Activated naive CD4-positive, alpha-beta T cell treated with anti-CD3 and anti-CD28 coated beads, Interleukin-2, amount 50 U/mL, for 16 hours (primary cell): ENCODE measurements around the gene RAPGEF2.
A peak's percentile ranks its signal among the peaks of the same experiment; 100 is the strongest.
"Not testable (repeated sequence)": the region's sequence is repeated elsewhere in the genome, so short reads cannot be mapped to it uniquely, and the experiment has no call there.

Experiments used
- DNase-seq: peaks from one replicate; pipeline ENCODE4 v3.0.0-alpha.2; 2020

RAPGEF2 gene

DNA sequence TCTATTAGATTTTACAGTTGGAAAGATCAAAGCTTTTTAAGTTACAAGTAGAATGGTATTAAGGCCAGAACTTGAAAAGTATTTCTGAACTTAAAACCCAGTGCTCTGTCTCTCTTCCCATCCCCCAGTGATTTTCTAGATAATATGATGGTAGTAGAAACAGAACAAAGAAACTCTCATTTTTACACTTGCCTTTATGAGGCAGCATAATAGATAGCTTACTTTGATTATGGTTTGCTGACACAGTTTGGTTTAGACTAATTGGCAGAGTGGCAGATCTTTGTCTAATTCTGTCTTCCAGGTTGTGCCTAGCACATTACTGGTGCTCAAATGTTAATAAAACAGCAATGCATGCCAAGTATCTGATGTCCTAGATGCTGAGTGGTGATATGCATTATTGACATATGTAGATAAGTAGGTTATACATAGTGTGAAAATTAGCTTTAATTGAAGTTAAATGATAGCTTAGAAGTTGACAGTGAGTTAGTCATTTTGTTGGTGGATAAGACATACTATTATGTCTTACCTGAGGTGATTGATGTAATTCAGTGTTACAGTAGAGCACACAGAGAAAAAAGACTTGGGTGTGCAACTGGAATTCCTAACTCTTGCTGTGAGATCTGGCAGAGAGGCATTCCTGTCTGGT lies 4.3 kb upstream of the RAPGEF2 start:
- no peak for DNase-seq

DNA sequence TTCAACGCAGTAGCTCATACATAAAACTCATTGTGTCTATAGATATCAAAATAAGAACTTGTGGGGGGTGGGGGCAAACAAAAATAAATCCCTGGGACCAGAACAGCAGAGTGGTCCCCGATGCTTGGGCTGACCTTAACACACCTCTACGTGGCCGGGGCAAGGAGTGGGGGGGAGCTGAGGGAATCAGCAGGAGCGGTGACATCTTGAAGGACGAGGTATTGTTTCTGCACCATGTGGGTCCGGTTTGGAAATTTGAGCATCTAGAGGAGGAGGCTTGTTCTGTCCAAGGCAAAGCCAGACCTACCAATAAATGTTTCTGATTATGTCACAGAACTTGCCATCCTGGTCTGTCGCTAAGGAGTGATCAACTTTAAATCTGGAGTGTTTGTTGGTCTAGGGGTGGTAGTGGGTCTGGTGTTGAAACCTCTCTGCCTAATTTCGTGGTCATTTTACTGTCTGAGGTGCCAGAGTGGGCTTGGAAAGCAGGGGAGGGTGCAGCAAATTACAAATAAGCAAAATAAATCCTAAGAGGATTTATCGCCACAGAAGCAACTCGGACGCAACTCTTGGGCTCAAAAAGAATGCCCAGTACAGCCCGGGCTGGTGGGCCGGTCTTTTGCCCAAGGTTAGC lies 774 bp upstream of the RAPGEF2 start:
- no peak for DNase-seq

DNA sequence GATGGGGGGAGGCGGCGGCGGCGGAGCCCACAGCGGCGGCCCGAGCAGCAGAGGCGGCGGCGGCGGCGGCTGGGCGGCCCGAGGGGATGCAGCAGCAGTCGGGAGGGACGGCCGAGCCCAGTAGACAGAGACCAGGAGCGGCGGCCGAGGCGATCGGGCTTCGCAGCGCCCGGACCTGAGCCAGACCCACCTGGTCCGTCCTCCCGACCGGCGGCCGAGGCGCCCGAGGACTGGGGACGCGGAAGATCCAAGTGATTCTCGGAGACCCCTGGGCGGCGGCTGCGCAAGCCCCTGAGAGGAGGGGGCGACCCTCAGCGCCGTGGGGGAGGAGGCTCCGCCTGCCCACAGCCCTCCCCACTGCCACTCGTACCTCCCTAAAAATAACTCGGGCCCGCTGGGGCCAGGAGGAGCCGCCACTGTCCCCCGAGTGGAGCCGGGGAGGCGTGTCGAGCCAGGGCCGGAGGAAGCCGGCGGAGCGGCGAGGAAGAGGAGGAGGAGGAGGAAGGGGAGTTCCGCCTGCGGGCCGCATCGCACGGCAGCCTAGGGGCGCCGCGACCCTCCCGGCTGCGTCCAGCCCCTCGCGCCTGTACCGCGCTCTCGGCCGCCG lies 608 bp downstream of the RAPGEF2 start:
- peak; percentile 47 for DNase-seq

DNA sequence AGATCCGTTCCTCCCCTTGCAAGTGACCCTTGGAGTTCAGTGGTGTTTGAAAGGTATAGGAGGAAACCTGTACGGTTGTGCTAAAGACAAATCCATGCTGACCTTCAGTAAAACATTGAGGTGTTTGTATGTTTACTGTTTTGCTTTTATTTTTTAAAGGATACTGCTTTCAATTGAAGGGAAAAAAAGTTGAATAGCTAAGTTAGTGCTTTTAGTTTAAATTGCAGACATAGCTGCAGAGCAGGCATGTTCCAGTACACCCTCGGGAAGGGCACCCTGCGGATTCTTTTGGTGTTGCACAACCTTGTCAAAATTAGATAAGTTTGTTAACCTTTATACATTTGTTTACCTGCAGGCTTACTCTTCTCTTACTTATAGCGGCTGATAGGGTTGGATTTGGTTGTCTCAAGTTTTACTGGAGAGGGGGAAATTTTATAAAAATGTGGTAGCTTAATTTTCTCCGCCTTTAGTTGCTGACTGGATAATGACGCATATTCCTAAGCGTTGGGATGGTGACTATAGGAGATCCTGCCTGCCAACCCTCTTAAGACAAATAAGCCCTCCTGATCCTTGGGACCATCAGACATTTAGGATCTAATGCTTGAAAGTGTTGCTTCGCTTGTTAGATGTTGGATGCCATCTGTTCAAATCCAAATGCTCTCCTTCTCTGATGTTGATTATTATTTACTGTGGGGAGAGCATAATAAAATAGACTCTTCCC lies 2.0 kb downstream of the RAPGEF2 start:
- no peak for DNase-seq

DNA sequence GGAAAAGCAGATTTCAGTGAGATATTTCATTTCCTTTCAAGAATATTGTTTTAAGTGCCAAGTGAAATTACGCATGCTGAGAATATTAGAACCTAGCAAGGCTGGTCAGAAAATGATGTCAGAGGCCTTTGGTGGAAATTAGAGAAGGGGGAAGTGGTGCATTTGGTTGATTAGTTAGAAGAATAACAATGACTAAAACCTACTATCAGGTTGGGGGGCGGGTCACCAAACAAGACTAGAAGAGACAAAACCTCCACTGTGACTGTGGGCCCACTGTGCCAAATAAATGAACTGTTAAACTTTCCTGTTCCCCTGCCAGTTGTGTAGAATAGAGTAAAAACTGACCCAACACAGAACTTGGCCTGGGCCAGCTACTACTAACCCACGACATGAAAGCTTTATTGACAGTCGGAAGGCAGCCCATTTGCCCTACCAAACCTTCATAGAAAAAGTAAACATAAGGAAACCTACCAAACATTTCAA lies 2.9 kb downstream of the RAPGEF2 start:
- no peak for DNase-seq

DNA sequence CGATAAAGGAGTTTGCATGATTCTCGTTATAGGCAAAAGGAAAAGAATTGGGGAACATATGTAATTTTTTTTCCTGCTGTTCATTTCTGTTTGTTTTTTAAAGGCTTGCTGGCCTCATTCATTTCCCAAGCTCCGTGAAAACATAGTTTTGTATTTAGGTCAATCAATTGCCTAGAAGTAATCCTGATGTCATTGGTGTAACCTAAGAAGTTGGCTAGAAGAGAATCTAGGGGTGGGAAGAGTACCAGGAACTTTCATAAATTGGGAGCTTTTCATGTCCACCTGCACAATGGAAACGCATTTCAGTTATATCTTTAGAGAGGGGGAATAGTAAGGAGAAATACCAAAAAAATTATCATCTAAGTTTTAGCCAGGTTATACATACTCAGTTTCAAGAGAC lies 3.8 kb downstream of the RAPGEF2 start:
- no peak for DNase-seq

DNA sequence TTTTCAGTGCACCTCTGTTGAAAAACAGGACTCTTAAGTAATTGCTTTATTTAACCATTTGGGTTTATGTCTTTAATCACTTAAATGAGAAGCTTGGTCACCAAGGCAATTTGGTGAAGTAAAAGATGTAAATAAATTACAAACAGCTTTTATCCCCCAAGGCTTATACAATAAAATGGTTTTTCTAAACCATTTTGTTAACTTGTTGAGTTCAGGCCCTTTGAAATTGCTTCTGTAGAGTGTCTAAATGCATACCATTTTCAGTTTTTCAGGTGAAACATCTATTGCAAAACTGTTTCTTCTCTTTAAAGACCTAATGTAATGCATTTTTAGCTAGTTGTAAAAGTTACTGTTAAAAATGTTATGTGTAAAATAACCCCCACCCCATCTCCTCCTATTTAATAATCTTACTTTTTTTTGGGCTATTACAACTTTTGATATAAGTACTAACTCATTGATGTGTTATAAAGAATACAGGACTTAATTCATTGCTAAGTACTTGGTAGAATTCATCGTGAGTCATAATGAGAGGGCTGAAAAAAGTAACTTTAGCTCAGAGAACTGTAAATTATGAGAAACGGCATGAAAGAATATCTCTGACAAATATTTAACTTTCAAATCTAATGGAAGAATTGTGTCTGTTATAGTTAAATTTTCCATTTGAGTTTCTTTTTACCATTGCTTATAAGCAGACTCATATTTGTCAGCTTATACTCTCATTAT lies 4.5 kb downstream of the RAPGEF2 start:
- no peak for DNase-seq

DNA sequence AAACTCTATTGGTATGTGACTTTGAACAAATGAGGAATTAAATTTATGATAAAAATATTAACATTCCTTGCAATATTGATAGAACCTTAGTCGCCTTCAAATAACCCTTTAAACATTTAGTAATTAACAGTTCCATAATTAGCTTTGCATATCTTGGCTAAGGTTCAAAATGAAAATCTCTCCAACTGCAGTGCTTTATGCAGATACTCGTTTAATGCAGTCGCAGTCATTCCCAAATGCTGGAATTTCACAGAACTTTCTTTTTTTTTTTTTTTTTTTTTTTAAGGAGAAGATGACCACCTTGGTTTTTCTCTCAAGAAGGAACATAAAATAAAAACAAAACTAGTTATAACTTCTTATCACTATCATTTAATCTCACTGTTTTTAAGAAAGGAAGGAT lies 5.2 kb downstream of the RAPGEF2 start:
- no peak for DNase-seq

DNA sequence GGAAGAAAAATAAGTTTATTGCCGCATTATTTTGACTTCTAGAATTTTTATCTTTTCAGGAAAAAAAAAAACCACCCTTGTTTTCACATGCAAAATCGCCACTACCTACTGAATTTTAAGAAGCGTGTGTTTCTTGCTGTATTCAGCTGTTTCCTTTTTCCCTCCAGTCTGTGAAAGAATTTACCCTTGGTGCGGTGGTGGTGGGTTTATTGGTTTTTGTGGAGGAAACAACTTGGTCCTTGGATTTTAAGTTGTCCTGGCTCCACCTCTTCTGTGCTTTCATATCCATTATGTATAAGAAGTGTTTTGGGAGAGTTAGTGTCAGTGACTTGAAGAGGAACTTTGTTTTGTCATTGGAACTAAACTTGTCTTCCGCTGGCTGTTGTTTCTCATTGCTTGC lies 8.1 kb downstream of the RAPGEF2 start:
- DNase-seq: no peak

DNA sequence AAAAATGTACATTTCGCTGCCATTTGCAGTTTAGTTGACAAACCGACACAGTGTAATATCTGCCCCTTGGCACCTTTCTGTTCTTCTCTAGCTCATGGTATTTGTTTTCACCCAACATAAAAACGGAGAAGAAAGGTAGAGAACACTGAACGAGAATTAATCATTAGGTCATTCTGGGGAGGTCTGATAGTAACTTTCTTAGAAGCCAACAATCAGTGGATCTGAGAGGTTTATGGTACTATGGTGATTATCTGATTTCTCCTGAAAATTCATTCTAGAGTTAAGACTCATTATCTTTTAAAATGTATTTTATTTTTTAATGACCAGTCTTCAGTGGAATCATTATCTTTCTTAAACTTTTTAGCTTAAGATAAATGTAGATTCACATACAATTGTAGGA lies 8.5 kb downstream of the RAPGEF2 start:
- no peak for DNase-seq

DNA sequence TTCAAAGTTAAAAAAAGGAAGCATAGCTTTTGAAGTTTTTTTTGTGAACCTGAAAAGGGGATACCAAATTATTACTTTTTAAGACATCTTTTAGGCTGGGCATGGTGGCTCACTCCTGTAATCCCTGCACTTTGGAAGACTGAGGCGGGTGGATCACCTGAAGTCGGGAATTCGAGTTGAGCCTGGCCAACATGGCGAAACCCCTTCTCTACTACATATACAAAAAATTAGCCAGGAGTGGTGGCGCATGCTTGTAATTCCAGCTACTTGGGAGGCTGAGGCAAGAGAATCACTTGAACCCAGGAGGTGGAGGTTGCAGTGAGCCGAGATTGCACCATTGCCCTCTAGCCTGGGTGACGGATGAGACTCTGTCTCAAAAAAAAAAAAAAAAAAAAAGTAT lies 10.5 kb downstream of the RAPGEF2 start:
- DNase-seq: not testable (repeated sequence)

DNA sequence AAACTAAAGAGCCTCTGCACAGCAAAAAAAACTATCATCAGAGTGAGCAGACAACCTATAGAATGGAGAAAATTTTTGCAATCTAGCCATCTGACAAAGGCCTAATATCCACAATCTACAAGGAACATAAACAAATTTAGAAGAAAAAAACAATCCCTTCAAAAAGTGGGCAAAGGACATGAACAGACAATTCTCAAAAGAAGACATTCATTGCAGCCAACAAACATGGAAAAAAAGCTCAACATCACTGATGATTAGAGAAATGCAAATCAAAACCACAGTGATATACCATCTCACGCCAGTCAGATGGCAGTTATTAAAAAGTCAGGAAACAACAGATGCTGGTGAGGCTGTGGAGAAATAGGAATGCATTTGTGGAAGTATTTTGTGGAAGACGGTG lies 13.2 kb downstream of the RAPGEF2 start:
- not testable (repeated sequence) for DNase-seq

DNA sequence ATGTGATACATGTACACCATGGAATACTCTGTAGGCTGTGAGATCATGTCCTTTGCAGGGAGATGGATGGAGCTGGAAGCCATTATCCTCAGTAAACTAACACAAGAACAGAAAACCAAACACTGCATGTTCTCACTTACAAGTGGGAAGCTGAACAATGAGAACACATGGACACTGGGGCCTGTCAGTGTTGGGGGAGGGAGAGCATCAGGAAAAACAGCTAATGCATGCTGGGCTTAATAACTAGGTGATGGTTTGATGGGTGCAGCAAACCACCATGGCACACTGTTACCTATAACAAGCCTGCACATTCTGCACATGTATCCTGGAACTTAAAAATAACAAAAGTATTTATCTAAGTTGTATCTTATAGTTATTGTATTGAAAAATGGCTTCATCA lies 13.8 kb downstream of the RAPGEF2 start:
- not testable (repeated sequence) for DNase-seq

DNA sequence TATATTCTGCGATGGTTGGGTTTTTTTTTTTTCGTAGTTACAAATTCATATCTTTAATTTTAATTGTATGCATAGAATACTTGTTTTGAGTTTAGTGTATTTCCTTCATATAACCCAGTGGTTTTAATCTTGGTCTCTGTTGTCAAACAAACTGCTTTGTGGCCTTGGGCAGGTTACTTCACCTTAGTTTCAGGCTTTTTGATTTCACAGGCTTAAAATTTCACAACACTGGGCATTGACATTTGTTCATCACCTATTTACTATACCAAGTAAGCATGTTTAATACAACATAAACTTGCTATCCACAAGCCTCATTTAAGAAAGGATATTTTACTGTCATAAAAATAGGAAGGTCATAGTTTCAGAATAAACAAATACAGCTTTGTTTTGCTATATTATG lies 14.7 kb downstream of the RAPGEF2 start:
- DNase-seq: no peak

DNA sequence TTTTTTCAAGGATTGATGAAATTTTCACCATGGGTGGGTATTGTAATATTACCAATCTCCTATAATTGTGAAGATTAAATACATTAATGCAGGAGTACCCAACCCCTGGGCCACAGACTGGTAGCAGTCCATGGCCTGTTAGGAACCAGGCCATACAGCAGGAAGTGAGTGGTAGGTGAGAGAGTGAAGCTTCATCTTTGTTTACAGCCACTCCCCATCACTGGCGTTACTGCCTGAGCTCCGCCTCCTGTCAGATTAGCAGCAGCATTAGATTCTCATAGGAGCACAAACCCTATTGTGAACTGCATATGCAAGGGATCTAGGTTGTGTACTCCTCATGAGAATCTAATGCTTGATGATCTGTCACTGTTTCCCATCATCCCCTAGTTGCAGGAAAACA lies 15.1 kb downstream of the RAPGEF2 start:
- DNase-seq: no peak

DNA sequence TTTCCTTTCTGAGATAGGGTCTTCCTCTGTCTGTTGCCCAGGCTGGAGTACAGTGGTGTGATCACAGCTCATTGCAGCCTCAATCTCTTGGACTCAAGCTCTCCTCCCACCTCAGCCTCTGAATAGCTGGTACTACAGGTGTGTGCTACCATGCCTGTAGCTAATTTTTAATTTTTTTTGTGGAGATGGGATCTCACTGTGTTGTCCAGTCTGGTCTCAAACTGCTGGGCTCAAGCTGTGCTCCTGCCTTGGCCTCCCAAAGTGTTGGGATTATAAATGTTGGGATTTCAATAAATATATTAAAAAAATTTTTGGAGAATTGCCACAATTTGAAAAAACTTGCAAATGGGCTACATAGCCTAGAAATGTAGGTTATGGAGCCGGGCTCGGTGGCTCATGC lies 18.5 kb downstream of the RAPGEF2 start:
- DNase-seq: no peak

DNA sequence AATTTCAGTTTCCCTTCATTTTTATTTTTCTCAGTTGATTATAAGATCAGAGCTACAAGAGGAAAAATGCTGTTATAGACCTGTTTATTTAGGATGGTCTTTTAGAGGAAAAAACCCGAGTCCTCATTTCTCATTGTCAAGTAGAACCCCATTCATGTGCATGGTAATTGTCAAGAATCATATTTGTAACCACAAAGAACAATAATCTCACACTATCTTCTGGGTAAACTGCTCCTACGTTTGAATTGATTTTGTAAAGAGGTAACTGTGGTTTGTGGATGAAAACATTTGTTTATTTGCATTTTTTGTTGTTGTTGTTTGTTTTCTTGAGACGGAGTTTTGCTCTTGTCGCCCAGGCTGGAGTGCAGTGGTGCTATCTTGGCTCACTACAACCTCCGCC lies 23.8 kb downstream of the RAPGEF2 start:
- no peak for DNase-seq

DNA sequence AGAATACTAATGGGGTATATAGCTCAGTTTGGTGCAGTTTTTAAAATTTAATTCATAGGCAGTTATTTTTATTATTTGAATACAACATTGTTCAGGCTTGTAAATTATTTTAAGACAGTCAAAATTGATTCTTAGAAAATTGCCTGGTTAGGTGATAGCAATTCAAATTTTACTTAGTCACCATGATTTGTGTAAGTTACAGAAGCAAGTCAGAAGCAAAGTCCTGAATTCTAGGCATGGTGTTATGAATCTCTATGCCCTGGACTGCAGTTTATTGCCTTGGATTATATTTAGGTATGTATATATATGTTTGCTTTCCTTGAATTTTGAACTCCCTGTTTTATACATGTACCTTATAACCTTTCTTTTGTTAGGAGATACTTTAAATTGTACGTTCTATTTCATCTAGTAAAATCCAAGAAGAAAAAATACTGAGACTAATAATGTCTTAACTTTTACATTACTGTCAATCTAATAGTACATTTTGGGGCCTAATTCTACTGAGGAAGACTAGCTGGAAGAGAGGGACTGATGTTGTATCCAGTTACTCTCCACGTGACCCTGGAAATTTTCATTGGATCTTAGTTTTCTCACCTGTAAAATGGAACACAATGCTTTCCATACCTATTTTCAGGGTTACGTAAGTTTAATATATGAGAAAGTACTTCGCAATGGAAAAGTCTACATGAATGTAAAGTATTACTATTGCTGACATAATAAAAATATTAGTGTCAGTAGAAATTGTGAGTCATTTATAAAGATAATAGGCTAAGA lies 25.1 kb downstream of the RAPGEF2 start:
- DNase-seq: no peak

DNA sequence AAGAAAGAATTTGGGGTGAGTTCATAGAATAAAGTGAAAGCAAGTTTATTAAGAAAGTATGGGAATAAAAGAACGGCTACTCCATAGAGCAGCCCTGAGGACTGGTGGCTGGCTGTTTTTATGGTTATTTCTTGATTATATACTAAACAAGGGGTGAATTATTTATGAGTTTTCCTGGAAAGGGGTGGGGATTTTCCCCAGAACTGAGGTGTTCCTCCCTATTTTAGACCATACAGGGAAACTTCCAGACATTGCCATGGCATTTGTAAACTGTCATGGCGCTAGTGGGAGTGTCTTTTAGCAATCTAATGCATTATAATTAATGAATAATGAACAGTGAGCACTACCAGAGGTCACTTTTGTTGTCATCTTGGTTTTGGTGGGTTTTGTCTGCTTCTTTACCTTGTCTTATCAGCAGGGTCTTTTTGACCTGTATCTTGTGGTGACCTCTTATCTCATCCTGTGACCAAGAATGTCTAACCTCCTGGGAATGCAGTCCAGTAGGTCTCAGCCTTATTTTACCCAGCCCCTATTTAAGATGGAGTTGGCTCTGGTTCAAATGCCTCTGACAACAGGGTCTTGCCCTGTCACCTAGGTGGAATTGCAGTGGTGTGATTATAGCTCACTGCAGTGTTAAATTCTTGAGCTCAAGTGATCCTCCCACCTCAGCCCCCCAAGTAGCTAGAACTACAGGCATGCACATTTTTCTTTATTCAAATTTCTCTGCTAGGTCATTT lies 27.1 kb downstream of the RAPGEF2 start:
- no peak for DNase-seq

DNA sequence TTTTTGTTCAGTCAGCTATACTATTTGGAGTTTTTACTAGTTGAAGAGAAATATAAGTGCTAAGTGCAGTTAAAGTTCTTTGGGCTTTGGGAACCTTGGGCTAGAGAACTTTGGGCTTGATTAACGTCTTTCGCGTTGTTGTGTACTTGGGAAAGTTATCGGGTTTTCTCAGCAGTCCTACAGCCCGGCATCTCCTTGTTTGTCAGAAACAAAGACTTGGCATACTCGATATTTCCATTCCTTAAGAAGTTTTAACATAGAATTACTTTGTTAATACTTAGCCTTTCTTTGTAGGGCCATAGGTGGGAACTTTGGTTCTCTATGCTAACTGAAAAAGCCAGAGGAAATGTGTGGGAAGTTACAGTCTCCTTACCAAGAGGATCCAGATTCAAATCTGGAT lies 28.7 kb downstream of the RAPGEF2 start:
- DNase-seq: no peak

DNA sequence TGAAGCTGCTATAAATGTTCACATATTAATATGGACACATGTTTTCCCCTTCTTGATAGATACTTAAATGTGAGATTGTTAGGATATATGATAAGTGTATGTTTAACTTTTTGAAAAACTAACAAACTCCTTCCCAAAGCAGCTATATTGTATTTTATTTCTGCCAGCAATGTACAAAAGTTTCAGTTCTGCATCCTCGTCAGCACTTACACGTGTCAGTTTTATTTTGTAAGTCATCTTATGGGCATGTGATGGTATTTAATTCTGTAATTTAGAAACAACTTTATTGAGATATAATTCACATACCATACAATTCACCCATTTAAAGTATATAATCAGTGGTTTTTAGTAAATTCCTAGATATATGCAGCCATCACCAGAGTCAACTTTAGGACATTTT lies 31.6 kb downstream of the RAPGEF2 start:
- DNase-seq: no peak

DNA sequence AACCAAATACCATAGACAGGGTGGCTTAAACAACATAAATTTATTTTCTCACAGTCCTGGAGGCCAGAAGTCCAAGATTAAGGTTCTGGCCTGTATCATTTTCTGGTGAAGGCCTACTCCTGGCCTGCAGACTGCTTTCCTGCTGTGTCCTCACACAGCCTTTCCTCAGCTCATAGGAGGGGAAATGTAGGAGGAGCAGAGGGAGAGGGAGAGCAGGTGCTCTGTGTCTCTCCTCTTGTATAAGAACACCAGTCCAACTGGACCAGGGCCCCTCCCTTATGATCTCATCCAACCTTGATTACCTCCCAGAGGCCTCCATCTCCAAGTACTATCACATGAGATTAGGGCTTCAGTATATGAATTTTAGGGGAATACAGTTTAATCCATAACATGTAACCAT lies 34.3 kb downstream of the RAPGEF2 start:
- no peak for DNase-seq
